ENCODE measurements around the gene NKG7.

The NKG7 gene

DNA sequence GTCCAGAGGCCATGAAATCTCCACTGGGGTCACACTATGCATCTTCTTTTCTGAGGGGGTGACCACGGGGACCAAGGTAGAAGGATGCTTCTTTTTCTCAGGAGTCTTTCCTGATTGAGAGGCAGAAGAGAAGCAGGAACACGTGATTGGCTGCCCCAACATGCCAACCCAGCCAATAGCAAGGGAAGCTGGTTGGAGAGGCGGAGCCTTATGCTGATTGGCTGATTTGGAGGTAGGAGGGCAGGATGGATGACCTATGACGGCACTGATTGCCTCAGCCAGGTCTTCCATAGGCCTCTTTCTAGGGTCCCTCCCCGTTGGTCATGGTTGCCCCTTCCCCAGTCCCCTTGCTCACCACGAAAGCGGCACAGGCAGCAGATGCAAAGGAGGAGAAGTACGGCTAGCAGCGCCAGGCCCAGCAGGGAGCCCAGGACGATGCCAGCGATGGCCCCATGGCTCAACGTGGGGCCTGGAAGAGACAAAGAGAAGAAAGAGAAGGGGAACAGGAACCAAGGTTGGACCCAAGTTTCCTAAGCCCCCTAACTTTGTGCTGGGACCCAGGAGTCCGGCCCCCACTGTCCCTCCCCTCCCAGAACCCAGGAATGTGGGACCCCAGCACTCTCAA, 38.5 kb downstream of the NKG7 start:
- DNase-seq = no peak

DNA sequence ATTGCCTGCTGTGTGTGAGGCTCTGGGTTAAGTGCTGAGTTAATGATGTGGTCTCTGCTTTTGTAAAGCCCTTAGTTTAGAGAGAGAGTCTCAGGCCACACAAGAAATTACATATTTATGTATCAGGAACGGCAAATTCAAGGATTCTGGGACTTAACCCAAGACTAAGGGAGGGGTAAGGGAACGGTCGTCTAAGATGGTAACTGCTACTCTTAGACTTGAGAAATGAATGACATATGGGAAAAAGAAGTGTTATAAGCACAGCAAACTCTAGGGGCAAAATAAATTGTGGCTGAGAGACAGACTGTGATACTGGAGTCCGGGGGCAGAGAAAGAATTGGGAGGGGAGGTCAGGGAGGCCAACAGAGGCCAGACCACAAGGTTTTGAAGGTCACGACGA, 40.7 kb downstream of the NKG7 start:
- DNase-seq = no peak

DNA sequence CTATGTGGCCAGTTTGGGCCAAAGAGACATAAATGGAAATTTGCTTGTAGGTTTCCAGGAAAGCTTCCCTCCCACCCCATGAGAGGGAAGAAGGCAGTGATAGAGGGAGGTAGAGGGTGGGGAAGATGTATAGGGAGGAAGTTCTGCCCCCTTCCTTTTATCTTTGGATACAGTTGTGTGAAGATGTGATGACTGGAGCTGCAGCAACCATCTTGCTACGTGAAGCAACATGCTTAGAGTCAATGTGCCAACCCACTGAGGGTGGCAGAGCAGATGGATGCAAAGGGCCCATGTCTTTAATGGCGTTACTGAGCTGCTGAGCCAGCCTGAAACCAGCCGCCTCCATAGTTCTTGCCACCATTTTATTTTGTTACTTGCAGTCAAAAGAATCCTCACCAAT, 41.3 kb downstream of the NKG7 start:
- no peak for DNase-seq

DNA sequence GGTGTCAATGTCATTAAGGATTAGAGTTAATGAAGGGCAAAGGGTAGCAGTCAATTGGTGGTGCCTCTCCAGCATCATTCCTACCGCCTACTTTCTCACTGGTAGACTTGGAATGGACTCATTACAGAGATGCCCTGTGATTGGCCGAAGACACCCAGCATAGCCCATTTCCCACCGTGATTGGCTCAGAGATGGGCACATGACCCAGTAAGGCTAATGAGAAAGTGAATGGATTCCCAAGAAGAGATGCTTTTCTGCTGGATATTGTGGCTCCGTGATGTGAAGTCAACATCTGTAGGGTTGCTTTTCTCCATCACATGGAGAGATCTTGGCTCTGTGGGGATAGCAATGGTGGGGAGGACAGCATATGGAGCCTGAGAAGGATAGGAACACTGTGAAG, 42.1 kb downstream of the NKG7 start:
- no peak for DNase-seq

DNA sequence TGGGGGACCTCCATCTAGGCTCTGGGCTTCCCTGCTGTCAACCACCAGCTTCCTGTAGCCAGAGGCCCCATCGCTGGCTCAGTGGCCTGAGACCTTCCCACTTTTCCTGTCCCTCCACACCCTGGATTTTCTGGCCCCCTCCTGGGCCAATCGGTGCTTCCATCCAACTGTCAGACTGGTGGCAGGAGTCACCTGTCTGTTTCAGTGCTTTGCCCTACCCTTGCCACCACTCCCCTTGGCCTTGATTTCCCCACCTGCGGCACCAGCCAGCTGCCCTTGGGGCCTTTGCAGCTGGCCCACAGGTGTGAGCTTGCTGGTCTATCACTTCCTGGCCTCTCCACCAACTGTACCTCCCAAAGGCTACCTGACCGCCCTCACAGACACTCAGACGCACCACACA, 43.0 kb downstream of the NKG7 start:
- DNase-seq = no peak

DNA sequence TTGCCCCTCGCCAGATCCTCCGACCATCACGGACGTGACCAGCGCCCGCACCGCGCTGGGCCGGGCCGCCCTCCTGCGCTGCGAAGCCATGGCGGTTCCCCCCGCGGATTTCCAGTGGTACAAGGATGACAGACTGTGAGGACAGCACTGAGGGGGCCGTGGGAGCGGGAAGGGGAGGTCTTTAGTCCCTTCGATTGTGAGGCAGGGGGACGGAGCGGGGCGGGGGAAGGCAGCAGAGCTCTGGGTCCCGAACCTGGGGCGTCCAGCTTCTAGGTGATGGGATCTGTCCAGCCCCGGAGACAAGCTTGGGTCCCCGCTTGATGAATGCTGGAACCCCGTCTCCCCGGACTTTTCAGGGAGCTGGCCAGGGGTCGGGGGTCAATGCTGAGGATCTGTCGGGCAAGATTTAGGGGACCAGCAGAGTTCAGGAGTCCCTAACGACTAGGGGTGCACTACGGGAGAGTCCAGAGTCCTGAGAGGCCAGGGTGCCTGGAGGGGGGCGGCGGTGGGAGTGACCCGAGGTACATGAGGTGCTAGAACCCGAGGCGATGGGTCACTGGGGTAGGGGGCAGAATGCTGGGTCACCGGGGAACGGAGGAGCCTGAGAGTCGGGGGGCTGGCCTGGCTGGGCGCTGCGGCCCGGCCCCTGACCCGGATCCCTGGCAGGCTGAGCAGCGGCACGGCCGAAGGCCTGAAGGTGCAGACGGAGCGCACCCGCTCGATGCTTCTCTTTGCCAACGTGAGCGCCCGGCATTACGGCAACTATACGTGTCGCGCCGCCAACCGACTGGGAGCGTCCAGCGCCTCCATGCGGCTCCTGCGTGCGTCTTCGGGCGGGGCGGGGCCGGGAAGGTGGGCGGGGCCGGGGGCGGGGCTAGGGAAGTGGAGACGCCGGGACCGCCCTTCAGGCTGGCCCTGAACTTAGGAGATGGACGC, 45.1 kb downstream of the NKG7 start:
- no peak for DNase-seq

DNA sequence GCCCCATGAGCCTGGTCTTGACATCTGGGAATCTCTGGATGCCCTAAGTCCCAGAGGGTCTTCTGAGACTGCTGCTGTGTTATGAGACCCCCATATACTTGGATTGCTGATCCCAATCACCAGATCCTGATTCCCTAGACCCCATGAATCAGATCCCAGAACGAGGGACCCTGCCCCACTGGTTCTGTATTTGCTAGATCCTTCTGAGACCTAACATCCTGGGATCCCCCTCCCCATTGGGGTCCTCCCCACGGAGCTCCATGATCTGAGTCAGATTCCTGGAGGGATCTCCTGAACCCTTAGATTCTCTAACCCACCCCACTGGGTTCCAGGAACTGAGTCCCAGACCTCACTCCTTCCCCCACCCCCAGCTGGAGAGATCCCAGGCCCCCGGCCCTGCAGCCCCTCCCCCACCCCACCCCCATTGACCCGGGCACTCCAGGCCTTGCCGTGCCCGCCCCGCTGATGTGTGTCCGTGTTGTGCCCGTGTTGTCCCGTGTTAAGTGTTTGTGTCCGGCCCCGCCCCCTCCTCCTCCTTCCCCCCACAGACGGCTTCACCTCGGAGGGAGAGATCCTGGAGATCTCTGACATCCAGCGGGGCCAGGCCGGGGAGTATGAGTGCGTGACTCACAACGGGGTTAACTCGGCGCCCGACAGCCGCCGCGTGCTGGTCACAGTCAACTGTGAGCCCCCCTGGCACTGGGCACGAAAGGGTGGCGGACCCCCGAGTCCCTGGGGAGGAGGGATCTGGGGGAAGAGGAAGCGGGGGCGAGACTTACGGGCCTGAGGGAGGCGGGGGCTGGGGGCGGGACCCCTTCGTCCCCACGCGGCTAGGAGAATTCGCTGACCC, 46.0 kb downstream of the NKG7 start:
- DNase-seq = no peak

DNA sequence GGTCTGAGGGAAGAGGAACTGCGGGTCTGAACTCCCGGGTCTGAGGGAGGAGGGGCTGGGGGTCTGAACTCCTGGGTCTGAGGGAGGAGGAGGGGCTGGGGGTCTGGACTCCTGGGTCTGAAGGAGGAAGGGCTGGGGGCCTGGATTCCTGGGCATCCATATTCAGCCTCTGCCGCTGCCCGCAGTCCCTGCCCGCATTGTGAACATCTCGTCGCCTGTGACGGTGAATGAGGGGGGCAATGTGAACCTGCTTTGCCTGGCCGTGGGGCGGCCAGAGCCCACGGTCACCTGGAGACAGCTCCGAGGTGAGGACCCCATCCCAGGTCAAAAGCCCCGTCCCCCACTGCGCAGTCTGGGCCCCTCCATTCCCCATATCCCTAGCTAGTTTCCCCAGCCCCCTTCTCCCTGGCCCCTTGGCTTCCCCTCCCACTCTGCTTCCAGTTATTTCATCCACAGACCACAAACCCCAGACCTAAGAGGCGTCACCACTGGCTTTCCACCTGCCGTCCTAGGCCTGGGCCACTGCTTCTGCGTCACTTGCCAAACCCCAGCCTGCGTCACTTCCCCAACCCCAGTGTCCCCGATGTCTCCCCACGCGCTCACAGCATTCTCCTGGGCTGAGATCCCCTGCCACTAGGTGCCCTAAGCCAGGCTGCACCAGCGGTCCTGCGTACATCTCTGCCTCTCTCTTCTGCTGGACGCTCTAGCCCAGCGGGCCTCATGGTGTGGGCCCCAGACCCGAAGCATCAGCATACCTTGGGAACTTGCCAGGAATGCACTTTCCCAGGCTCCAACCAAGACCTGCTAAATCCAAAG, 47.1 kb downstream of the NKG7 start:
- no peak for DNase-seq

DNA sequence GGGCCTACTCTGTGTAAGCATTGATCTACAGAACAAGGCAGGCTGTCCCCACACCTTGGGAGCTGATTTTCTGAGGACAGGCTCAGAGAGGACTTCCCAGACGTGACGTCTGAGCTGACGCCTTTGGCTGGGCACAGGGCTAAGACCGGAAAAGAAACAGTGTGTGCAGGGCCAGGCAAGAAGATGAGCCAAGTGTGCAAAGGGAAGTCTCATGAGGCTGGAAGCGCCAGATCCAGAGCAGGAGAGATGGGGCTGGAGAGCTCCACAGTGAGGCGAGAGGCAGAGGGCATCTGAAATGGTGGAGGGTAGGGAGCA, 48.3 kb downstream of the NKG7 start:
- no peak for DNase-seq

DNA sequence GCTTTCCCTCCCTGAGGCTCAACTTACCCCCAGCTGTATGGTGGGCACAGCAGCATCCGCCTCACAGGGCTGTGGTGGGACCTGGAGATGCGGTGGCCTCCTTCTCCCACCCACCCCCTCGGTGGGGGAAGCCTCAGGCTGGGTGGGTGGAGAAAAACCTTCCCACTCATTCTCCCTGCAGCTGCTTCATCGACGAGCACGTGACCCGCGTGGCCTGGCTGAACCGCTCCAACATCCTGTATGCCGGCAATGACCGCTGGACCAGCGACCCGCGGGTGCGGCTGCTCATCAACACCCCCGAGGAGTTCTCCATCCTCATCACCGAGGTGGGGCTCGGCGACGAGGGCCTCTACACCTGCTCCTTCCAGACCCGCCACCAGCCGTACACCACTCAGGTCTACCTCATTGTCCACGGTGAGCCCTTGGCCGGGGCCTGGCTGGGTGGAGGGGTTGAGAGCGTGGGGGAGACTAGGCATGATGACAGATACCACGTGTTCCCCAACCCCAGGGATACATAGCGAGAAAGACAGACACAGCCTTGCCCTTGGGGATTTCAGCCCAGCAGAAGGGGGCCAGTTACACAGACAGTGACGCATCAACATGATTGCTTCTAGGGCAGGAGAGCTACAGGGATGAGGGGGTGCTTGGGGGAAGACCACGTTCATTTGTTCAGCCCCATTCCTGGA, 48.8 kb downstream of the NKG7 start:
- DNase-seq = no peak

DNA sequence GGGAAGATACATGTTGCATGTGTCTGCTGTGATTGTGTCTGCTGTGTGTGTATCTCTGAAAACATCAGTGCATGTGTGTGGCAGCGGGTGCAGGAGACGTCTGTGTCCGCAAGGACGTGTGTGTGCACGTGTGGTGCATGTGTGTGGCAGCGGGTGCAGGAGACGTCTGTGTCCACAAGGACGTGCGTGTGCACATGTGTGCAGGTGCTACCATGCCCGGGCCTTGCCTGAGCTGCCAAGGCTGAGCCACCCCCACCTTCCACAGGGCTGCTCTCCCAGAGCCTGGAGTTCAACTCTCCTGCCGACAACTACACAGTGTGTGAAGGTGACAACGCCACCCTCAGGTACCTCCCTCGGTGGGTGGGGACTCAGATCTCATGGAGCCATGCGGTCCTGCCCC, 50.7 kb downstream of the NKG7 start:
- no peak for DNase-seq

Measured in NCI-H2029 (cell line).